HL-60 (cell line): Measurements from ENCODE around the gene NEGR1.

Source experiments
- DNase-seq, 2 experiments: peaks; one replicate each; pipeline ENCODE4 v3.0.0-alpha.2; 2010 to 2020; ENCODE audit warnings: low read depth in 1 of 2, low spot score in 1 of 2
- H3K27ac ChIP-seq: fragments of 250-450 bp; sonication (Bioruptor Pico); replicated peaks from 2 replicates; pipeline ENCODE4 v1.5.1; 2020; ENCODE audit warnings: mild to moderate bottlenecking, moderate library complexity
- H3K27me3 ChIP-seq: fragments of 250-450 bp; sonication (Bioruptor Pico); 2 replicates; pipeline ENCODE4 v1.5.1; 2021; ENCODE audit warnings: mild to moderate bottlenecking, moderate library complexity; ENCODE audit not compliant: insufficient read depth, poor library complexity, severe bottlenecking
- H3K4me3 ChIP-seq: replicated peaks from 2 replicates; pipeline ENCODE4 v1.5.1; 2011; ENCODE audit warnings: mild to moderate bottlenecking, control low read depth, low read length; ENCODE audit not compliant: insufficient read depth
- GABPA ChIP-seq: IDR thresholded peaks from 2 replicates; pipeline ENCODE4 v1.6.1; 2012; ENCODE audit warnings: low read depth
- POLR2AphosphoS5 ChIP-seq: IDR thresholded peaks from 2 replicates; pipeline ENCODE4 v1.6.1; 2012; ENCODE audit warnings: low read depth
- REST ChIP-seq: IDR thresholded peaks from 2 replicates; pipeline ENCODE4 v1.6.1; 2012; ENCODE audit warnings: low read depth; ENCODE audit not compliant: insufficient replicate concordance
- SPI1 ChIP-seq: IDR thresholded peaks from 2 replicates; pipeline ENCODE4 v1.6.1; 2012; ENCODE audit warnings: low read depth, mild to moderate bottlenecking, borderline replicate concordance
- TF ChIP-seq, protein P1 (sequence below): IDR thresholded peaks from one replicate; pipeline ENCODE4 v1.5.1; 2011; ENCODE audit warnings: low read length, control low read depth, inconsistent platforms; ENCODE audit not compliant: insufficient read depth

The NEGR1 gene

DNA sequence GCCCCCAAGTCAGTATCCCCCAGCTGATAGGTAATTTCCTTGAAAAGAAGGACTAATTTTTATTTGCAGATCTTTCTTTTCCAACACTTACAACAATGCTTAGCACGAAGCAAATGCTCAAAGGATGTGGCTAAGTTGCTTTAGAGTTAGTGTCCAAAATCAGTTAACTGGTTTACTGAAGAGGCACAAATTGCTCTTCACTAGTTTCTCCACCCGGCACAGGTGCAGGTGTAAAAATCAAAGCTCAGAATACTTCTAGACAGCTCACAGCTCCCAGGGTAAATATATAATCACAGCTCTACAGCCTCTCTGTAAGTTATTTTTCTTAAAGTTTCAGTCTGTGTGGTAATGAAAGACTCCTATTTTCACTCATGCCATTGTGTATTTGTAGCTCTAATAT, 361.8 kb downstream of the NEGR1 start:
- H3K4me3 ChIP-seq, result no peak overlapping the region
- no peak overlapping the region for H3K27ac ChIP-seq
- TF ChIP-seq POLR2AphosphoS5, result no peak
- TF ChIP-seq, protein P1, sequence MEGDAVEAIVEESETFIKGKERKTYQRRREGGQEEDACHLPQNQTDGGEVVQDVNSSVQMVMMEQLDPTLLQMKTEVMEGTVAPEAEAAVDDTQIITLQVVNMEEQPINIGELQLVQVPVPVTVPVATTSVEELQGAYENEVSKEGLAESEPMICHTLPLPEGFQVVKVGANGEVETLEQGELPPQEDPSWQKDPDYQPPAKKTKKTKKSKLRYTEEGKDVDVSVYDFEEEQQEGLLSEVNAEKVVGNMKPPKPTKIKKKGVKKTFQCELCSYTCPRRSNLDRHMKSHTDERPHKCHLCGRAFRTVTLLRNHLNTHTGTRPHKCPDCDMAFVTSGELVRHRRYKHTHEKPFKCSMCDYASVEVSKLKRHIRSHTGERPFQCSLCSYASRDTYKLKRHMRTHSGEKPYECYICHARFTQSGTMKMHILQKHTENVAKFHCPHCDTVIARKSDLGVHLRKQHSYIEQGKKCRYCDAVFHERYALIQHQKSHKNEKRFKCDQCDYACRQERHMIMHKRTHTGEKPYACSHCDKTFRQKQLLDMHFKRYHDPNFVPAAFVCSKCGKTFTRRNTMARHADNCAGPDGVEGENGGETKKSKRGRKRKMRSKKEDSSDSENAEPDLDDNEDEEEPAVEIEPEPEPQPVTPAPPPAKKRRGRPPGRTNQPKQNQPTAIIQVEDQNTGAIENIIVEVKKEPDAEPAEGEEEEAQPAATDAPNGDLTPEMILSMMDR, result no peak
- no peak for TF ChIP-seq SPI1
- TF ChIP-seq REST, result no peak
- TF ChIP-seq GABPA, result no peak
- no peaks in the 10 kb centered on the region for H3K27me3 ChIP-seq
- DNase-seq, result no peak

- H3K4me3 ChIP-seq, result no peak overlapping the region
- no peaks in the 10 kb centered on the region for H3K27me3 ChIP-seq
- no peak for DNase-seq
- no peak overlapping the region for H3K27ac ChIP-seq
- TF ChIP-seq GABPA (no peak), SPI1 (no peak), POLR2AphosphoS5 (no peak), REST (no peak)
- TF ChIP-seq, protein P1, result no peak
These were observed 362.4 kb downstream of the NEGR1 start for GRCh38 chr1:71919811-71920509.

DNA sequence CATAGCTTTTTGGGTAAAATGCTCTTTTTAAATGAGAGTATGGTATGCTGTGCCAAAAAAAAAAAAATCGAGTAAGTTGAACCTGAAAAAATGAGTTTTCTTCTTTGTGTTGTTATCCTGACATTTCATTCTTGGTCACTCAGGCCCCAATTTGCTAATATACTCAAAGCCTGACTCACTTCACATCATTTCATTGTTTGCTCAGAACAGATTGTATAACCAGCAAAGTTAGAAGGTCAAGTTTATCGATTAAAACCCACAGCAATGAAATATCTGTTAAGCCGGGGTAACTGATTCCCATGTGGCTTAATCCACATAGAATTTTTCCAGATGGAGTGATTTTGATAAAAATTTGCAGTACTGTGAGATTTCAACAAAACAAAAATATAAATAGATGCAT, 363.7 kb downstream of the NEGR1 start:
- DNase-seq, result no peak
- Histone ChIP-seq H3K27ac (no peak overlapping the region), H3K27me3 (no peaks in the 10 kb centered on the region), H3K4me3 (no peak overlapping the region)
- TF ChIP-seq REST (no peak), SPI1 (no peak), POLR2AphosphoS5 (no peak), GABPA (no peak)
- TF ChIP-seq, protein P1, result no peak
